Germinal center (tissue), 1 donor: ENCODE results near the gene THOP1.

Experiments used
- DNase-seq: peaks from one replicate; pipeline ENCODE4 v3.0.0; 2012; ENCODE audit warnings: mixed read lengths, low spot score

The THOP1 gene

GRCh38 chr19:2854849-2855248, 69.5 kb downstream of the THOP1 start:
- DNase-seq, result no peak

GRCh38 chr19:2856457-2857050, 71.3 kb downstream of the THOP1 start:
- no peak for DNase-seq

- no peak for DNase-seq
Measured at GRCh38 chr19:2858864-2859263, 73.6 kb downstream of the THOP1 start.

- DNase-seq, result no peak
Measured at GRCh38 chr19:2863816-2864215, 78.5 kb downstream of the THOP1 start.
